NK-92 treated with Interleukin-12 subunit alpha and Interleukin-12 subunit beta, amount 100 ng/mL, for 24 hours (cell line): ENCODE data around the gene ASPG.

Experiments used
- DNase-seq: peaks from one replicate; lab custom pipeline; 2025; lab: John Stamatoyannopoulos, UW

Gene ASPG

DNA sequence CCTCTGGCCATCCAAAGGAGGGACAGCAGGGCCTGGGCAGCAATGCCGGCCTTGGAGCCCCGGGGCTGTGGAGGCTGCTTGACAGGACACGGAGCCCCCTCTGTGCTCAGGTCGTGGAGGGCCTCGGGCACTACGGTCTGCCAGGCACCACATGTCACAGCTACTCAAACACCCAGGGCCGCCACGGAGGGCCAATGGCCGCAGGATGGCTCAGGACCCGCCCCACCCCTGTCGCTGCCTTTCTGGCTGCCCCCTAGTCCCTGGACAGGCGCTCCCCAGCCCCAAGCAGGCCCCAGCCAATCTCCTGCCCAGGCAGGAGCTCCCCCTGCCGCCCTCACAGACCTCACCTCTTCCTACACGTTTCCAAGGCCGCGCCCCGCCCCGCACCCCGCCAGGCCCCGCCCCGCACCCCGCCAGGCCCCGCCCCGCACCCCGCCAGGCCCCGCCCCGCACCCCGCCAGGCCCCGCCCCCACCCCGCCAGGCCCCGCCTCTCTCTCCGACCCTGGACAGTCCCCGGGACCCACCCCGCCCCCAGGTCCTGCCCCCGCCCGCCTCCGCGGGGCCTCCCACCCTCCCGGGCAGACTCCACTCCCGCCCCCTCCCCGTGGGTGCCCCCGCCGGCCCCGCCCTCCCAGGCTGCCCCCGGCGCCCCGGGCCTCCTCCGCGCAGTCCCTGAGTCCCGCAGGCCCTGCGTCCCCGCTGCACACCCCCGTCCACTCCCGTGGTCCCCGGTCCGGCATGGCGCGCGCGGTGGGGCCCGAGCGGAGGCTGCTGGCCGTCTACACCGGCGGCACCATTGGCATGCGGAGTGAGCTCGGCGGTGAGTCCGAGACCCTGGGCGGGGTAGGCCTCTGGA lies at the start of gene ASPG:
TSS of gene ASPG (plus strand) at position 669 of the 857 bp plus-strand sequence. CDS start at position 740, 71 bp downstream.
- DNase-seq, result no peak

DNA sequence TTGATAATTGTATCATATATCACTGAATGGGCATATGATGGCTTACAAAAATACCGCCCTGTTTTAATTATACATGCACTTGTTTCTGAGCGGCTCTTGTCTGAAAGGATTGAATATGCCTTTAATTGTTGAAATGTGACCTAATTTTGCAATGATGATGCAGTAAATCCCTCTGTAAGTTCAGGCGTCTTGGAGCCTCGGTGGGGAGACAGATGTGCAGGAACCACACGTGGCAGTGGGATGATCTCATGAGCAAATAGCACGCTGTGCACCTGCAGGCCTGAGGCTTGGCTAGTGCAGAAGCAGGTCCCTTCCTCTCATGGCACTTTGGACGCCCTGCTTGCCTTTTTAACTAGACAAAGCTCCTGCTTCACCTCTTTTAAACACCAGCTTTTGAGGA lies 49.3 kb upstream of the ASPG start:
- no peak for DNase-seq

DNA sequence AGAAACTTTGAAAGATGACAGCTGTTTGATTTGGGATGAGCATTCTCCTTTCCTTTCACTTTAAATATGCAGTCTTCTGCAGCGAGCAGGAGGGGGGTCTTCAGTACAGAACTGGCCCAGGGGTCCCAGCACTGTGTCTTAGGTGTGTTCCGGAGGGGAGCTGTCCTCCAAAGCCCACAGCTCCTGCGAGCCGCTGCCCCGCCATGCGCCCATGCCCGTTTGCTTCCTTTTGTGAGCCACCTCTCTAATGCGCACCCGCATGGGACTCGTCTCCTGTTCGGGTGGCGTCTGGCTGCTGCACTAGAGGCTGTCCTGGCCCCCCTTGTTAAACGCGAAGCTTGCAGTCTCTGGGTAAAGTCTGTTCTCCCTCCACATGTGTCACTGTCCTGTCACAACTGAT lies 48.4 kb upstream of the ASPG start:
- no peak for DNase-seq

DNA sequence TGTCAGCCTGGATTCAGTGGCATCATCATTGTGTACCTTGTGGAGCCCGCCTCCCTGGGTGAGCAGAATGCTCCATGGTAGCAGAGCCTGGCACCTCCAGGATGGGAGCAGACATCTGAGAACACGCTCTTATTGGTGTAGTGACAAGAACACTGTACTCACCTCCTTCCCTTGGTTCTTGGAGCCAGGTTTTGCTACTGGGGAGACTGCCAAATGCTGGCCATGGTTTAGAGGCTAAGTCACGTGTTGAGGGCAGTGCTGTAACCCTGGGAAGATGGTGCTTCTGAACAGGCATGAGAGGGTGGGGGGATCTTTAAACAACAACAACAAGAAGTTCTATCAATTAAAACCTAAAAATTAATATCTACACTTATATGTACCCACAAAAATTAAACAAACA lies 47.6 kb upstream of the ASPG start:
- DNase-seq, result no peak

DNA sequence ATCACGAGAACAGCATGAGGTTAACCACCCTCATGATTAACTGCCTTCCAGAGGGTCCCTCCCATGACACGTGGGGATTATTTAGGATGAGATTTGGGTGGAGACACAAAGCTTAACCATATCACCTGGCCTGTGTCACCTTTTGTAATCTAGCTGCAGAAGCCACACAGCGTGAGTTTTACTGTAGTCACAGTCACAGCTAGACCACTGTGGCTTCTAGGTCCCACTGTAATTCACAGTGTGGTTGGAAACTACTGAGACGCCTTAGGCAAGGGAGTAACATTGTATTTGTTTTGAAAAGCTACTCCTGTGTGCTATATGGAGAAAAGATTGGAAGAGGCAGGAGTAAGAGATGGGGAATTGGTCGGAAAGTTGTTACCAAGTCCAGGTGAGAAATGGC lies 46.3 kb upstream of the ASPG start:
- no peak for DNase-seq

DNA sequence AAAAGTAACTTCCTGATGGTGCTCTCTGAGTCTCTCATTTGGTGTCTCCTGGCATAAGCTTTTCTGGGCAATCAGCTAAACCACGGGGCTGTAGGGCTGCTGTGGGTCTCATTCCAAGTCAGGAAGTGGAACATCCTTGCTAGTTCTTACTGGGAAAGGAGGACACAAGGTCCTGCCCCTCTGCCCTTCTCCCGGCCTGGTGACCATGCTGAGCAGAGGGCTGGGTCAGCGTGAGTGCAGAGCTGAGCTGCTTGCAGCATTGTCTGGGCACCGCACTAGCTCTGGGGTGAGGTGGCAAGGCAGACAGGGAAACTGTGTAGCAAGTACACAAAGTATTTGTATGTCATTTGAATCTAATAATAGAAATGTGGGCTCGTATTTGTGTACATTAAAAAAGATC lies 45.0 kb upstream of the ASPG start:
- DNase-seq, result no peak

DNA sequence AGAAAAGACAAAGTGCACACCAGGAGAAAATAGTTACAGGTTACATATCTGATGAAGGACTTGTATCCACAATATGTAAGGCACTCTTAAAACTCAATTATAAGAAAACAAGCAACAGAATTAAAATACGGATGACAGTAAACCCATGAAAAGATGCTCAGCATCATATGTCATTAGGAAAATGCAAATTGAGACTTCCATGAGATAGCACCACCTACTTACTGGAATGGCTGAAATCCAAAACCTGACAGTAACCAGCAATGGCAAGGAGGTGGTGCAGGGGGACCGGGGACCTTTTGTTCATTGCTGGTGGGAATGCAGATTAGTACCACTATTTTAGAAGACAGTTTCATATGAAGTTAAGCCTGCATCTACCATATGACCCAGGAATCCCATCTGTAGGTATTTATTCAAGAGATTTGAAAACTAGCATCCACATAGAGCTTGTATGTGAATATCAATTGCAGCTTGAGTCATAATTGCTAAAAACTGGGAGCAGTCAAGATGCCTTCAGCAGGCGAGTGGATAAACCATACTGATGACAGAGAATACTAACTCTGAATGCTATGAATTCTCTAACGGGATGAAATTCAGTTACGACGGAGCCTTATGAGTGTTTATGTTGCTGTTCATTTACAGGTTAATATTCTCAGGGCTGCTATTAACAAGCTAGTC lies 43.9 kb upstream of the ASPG start:
- no peak for DNase-seq

DNA sequence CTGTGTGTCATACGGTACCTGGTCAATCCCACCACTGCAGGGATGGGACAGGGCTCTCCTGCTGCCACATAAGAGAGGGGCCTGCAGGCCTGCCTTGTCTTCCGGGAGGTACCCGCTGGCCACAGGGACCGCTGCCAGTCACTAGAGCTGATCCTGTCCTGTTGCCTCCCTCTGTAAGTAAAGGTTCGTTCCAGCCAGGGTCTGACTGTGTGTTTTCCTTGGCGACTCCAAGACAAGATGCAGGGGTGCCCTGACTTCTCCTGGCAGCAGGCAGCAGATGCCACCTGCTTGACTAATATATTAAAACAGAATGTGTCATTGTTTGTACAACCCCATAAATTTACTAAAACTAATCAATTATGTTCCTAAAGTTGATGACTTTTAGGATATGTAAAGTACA lies 41.5 kb upstream of the ASPG start:
- DNase-seq, result no peak

DNA sequence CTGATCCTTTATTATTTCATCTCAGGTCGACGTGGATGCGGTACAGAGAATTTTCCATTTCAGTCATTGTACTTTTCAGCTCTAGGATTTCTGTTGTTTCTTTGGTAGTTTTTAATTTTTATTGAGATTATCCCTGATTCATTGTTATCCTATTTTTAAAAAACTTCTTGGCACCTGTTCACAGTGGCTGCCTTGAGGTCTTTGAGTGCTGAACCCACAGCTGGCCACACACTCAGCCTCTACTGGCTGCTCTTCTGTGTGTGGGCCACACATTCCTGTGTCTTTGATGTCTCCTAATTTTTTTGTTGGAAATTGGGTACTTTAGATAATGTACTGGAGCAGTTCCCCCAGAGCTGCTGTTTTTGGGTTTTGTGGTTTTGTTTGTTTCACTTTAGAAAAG lies 37.7 kb upstream of the ASPG start:
- no peak for DNase-seq

DNA sequence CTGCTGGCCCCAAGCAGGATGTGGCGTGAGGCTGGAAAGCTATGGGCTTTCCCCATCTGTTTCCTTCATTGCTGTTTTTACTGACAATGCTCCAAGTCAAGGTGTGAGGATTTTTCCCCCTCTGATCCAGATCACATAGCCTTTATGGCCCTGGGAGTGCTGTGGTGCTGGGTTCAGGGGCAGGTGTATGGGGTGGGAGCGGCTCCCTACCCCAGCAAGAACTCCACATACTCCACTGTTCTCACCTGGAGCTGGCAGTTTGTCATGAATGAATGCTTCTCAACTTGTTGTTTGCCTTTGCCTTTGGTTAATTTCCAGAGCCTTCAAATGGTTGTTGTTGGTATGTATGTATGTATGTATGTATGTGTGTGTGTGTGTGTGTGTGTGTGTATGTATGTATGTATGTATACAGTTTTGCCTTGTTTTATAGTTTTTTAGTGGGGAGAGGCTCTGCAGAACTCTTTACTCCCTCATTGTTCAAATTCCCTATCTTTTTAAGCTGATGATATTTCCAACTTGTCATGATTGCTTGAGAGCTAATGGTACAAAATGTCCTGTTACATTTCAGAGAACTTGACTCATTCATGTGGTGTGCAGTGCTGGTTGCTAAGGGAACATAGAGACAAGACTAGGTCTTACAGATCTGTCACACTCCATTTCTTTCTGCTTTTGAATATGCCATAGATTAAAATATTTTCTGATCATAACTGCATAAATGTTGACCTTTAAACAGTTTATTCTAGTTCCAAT lies 36.6 kb upstream of the ASPG start:
- DNase-seq, result no peak

DNA sequence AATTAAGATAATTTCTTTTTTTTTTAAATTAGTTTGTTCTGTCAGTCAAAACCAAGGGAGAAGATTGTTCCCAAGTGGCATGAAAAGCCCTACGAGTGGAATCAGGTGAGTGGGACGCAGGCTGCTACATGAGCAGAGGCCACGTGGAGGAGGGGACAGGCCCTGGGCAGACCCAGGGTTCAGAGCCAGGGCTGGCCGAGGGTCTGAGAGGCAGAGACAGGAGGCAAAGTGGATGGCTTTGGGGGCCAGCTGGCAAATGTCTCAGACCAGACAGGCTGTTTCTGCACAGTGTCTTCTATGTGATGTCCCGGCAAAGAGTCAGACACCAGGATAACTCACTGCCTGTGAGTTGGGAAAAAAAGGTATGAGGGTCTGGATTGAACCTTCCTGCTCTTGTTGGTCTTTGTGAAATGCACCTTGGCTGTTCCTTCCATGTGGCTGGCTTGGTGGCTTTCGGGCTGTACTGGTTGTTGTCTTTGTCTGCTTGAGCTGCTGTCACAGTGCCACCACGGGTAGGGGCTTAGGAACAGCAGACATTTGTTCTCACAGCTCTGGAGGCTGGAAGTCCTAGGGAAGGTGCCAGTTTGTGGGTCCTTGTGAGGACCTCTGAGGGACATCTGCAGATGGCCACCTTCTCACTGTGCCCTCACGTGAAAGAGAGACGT lies 35.8 kb upstream of the ASPG start:
- no peak for DNase-seq

DNA sequence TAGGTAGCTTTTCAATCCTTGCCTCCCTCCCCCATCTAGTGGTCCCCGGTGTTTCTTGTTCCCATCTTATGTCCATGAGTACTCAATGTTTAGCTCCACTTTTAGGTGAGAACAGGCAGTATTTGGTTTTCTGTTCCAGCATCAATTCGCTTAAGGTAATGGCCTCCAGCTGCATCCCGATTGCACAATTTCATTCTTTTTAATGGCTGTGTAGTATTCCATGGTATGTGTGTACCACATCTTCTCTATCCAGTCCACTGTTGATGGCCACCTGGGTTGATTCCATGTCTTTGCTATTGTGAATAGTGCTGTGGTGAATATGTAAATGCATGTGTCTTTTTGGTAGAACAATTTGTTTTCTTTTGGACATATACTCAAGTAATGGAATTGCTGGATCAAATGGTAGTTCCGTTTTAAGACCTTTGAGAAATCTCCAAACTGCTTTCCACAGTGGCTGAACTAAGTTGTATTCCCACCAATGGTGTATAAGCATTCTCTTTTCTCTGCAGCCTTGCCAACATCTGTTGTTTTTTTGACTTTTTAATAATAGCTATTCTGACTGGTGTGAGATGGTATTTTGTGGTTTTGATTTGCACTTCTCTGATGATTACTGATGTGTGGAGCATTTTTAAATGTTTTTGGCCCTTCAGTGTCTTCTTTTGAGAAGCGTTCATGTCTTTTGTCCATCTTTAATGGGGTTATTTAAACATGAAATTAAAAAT lies 34.2 kb upstream of the ASPG start:
- no peak for DNase-seq

DNA sequence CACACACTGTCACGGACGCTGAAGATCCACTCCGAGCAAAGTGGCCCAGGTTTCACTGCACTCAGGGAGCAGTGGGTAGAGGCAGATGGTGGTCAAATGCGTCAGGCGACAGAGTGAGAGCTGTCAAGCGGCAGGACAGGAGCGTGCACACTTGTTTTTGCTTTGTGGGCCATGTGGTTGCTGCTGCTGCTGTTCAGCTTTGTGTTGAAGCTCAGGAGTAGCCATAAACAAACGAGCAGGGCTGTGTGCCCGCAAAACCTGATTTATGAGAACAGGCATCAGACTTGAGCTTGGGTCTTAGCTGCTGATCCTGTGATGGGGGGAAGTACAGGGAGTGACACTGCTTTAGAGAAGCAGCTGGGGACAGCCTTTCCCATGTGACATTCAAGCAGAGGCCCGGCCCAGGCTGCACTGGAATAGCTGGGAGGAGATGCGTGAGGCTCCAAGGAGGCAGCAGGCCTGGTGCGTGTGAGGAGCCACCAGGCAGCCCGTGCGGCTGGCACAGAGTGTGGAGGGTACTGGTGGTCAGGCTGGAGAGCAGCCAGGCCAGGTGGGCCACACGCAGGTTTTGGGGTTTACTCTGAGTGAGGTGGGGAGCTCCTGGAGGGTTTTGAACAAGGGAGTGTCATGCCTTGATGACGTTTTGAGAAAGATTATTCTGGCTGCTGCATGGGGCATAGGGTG lies 31.1 kb upstream of the ASPG start:
- no peak for DNase-seq

DNA sequence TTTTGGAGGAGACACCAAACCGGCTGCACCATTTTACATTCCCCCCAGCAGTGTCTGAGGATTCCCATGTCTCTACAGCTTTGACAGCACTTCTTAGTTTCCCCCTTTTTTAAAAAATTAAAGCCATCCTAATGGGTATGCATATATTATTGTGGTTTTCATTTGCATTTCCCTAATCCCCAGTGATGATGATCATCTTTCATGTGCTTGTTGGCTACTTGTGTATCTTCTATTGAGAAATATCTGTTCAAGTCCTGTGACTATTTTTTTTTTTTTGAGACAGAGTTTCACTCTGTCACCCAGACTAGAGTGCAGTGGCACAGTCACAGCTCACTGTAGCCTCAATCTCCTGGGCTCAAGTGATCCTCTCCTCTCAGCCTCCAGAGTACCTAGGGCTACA lies 23.2 kb upstream of the ASPG start:
- no peak for DNase-seq

DNA sequence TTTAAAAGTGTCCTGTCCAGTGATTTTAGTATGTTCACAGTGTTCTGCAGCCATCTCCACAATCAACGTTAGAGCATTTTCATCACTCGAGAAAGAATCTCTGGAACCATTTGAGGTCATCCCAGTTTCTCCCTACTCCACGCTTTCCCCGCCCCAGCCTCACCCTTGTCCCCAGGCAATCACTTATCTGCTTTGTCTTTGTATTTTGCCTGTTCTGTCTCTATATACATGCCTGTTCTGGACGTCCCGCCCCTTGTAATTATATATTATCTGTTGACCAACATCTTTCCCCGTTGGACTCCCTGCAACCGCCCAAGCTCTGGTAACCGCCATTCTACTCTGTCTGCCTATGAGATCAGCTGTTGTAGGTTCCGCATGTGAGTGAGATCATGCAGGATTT lies 21.5 kb upstream of the ASPG start:
- DNase-seq, result no peak

DNA sequence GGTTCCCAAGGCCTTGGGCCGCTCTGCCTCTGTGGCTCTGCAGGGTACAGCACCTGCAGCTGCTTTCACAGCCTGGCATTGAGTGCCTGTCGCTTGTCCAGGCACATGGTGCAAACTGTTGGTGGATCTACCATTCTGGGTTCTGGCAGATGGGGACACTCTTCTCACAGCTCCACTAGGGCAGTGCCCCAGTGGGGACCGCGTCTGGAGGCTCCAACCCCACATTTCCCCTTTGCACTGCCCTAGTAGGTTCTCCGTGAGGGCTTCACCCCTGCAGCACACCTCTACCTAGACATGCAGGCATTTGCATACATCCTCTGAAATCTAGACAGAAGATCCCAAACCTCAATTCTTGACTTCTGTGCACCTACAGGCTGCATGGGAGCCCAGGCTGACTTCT lies 19.2 kb upstream of the ASPG start:
- no peak for DNase-seq

DNA sequence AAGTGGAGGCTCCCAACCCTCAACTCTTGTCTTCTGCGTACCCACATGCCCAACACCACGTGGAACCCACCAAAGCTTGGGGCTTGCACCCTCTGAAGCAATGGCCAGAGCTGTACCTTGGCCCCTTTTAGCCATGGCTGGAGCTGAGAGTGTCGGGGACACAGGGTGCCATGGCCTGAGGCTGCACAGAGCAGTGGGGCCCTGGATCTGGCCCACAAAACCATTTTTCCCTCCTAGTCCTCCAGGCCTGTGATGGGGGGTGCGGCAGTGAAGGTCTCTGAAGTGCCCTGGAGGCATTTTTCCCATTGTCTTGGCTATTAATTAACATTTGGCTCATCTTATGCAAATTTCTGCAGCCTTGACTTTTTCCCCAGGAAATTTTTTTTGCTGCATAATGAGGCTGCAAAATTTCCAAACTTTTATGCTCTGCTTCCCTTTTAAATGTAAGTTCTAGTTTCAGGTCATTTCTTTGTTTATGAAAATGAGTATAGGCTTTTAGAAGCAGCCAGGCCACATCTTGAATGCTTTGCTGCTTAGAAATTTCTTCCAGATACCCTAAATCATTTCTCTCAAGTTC lies 18.7 kb upstream of the ASPG start:
- no peak for DNase-seq

DNA sequence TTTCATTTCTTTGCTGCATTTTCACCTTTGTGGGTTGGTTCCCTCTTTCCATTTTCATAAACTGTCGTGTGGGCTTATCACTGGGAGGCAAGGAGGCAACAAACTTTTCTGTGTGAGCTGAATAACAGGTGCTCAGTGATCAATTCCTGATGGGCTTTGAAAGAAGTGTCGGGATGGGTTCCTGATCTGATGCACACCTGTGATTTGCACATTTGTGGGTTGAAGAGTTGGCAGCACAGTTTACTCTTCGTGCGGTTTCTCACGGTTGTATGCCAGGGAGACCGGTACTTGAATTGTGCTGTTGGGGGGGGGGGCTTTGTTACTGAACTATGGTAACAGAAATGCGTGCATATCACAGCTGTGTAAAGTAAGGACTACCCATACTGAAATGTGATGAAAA lies 16.0 kb upstream of the ASPG start:
- no peak for DNase-seq

DNA sequence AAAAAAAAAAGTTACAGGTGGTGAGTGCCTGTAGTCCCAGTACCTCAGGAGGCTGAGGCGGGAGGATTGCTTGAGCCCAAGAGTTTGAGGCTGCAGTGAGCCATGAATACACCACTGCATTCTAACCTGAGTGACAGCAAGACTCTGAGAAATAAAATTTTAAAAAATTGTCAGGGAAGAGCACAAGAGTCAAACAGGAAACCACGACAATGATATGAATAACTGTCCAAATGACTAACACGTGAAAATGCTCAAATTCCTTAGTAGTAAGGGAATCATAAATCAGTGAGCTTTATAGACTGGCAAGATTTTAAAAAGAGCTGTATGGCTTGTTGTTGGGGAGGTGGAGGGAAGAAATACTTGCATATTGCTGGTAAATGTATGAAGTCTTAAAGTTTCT lies 12.9 kb upstream of the ASPG start:
- no peak for DNase-seq

DNA sequence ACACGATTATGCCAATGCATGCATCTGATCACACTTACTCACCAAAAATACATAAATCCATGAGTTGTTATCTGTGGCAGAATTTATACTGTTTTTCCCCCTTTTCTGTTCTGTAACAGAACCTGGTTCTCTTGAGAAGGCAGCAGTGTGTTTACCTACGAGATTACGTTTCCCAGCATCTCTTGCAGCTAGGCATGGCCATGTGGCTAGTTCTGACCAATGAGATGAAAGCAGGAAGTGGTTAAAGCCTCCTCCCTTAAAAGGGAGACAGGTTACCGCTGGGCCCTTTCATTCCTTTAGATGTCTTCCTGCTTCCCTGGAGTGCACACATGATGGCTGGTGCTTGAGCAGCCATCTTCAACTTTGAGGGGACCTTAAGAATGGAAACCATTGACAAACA lies 11.7 kb upstream of the ASPG start:
- no peak for DNase-seq
